GM18861 (cell line): Measurements from ENCODE around the gene FAM149B1.

Experiments
- ATAC-seq: cut with Tn5 transposase; IDR thresholded peaks from one replicate; pipeline ENCODE4 v1.9.1; 2021; ENCODE audit not compliant: unreplicated experiment

The FAM149B1 gene

DNA sequence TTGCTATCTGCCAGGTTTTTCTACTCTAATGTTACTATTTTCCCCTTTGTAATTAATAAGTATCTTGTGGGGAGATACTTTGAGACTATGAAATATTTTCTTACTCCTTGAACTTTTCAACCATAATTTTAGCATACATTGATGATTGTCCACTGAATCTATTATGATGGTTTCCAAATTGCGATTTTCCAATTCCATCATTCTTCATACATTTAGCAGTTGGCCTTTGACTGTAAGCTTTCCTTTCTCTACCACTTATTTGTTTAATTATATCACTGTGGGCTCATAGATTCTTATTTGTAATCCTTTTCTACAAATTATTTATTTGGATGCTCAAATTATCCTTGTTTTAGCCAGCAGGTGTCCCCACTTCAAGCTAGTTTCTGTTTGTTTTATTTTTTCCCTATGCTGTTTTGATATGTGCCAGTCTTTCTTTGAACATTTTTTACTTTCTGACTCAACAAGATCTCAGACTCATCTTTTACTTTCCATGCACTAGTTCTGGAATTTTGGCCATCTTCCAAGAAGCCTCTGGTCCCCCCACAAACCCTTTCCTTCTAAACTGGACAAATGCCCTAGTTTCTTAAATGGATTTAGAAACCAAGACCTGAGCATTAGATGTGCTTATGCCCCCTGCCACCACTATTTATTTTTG lies 95.9 kb downstream of the FAM149B1 start:
- ATAC-seq, result no peak

- ATAC-seq, result no peak
Measured at GRCh38 chr10:73264423-73264822, 96.5 kb downstream of the FAM149B1 start.

GRCh38 chr10:73281097-73281496 lies 113.2 kb downstream of the FAM149B1 start:
- ATAC-seq, result no peak

DNA sequence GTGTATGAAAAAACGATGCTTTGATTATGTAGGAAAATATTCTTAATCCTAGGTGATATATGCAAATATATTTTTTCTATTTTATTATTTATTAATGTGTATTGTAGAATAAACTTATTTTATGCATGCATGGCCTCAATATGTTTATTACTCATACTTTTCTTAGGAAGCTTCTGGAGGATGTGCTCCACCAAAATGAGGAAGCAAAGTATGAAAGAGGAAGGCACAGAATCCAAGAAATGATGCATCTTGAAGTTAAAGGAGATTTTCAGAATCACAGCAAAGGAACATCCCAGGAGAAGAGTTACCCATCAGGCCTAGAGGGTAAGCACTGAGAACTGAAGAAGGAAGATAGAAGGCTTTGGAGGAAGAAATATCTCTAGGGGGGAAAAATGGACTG lies 119.5 kb downstream of the FAM149B1 start:
- no peak for ATAC-seq

DNA sequence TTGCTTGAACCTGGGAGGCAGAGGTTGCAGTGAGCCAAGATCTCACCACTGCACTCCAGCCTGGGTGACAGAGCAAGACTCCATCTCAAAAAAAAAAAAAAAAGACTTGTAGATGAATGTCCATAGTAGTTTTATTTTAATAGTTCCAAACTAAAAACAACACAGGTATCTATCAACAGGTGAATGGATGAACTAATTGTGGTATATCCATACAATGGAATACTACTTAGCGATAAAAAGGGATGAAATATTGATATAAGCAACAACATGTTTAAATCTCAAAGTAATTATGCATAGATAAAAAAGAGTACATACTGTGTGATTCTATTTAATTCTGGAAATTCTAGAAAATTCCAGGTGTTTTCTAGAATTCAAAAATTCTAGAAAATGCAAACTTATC lies 122.0 kb downstream of the FAM149B1 start:
- no peak for ATAC-seq

GRCh38 chr10:73293461-73293860 lies 125.5 kb downstream of the FAM149B1 start:
- ATAC-seq, result no peak
